GM12891 (cell line): Measurements from ENCODE around the gene MTA3.

Source experiments
- PAX5 ChIP-seq: IDR thresholded peaks from 2 replicates; pipeline ENCODE4 v1.6.1; 2011; ENCODE audit warnings: low read length, moderate library complexity, mild to moderate bottlenecking; ENCODE audit not compliant: insufficient read depth, severe bottlenecking
- POLR2A ChIP-seq: IDR thresholded peaks from 2 replicates; pipeline ENCODE4 v1.6.1; 2011; ENCODE audit warnings: low read depth, low read length, control low read depth
- POLR2AphosphoS5 ChIP-seq: IDR thresholded peaks from 2 replicates; pipeline ENCODE4 v1.6.1; 2011; ENCODE audit warnings: low read depth, low read length, control low read depth
- TAF1 ChIP-seq: IDR thresholded peaks from 2 replicates; pipeline ENCODE4 v1.6.1; 2011; ENCODE audit warnings: low read depth, low read length, control low read depth

- TF ChIP-seq POLR2A (no peak), PAX5 (no peak), POLR2AphosphoS5 (no peak), TAF1 (no peak)
These were observed 193.1 kb downstream of the MTA3 start for GRCh38 chr2:42761554-42761953.
